HG03520 (cell line): Measurements from ENCODE around the gene CXCL11.
"Not testable (repeated sequence)": the region's sequence is repeated elsewhere in the genome, so short reads cannot be mapped to it uniquely, and the experiment has no call there.

Experiments
- ATAC-seq: cut with Tn5 transposase; IDR thresholded peaks from one replicate; pipeline ENCODE4 v1.9.1; 2021; ENCODE audit warnings: mild to moderate bottlenecking, moderate library complexity; ENCODE audit not compliant: unreplicated experiment

CXCL11 gene

GRCh38 chr4:76043306-76043705 lies 7.4 kb upstream of the CXCL11 start:
- ATAC-seq, result not testable (repeated sequence)

DNA sequence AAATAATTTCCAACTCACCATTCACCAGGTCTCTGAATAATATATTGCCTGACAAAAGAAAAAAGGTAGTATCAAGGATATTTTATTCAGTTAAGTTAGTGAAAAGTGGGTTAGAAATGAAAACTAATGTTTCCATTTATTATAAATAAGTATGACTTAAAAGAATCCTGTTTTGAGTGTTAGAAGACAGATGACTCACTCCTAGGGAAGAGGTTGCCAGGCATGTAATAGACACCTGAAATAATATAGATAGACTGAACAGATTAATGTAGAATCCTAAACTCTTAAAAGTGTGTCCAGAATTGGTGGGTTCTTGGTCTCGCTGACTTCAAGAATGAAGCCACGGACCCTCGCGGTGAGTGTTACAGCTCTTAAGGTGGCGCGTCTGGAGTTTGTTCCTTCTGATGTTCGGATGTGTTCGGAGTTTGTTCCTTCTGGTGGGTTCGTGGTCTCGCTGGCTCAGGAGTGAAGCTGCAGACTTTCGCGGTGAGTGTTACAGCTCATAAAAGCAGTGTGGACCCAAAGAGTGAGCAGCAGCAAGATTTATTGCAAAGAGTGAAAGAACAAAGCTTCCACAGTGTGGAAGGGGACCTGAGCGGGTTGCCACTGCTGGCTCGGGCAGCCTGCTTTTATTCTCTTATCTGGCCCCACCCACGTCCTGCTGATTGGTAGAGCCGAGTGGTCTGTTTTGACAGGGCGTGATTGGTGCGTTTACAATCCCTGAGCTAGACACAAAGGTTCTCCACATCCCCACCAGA lies 6.5 kb upstream of the CXCL11 start:
- not testable (repeated sequence) for ATAC-seq

DNA sequence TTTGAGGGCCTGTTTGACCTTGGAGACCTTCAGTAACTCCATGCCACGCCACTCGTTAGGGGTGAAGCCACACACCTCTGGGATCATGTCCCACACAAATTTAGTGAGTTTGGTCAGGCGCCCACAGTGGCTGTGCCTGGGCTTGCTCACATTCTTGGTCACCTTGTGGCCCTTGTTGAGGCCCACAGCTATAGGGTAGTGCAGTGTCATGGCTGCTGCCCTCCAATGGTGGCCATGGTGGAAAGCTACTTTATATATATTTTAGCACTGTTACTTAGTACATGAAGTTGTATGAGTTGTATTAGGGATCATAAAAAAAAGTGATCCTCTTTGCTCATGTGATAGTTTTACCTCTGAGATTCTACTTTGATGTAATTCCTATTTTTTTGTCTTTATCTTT lies 985 bp upstream of the CXCL11 start:
- no peak for ATAC-seq

DNA sequence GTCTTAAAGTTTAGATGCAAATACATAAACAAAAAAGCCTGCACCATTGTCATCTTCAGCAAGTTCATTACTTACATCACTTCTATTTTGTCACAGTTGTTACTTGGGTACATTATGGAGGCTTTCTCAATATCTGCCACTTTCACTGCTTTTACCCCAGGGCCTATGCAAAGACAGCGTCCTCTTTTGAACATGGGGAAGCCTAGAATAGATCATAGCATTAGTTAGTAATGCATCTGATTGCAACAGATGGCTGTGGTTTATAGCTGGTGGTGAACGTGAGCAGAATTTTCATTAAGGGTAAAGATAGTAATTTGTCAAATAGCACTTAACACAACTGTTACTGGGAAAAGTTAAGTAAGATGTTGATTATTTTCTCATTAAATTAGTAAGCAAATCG lies 729 bp downstream of the CXCL11 start:
- no peak for ATAC-seq

- no peak for ATAC-seq
These were observed 6.6 kb downstream of the CXCL11 start for GRCh38 chr4:76029300-76029699.

DNA sequence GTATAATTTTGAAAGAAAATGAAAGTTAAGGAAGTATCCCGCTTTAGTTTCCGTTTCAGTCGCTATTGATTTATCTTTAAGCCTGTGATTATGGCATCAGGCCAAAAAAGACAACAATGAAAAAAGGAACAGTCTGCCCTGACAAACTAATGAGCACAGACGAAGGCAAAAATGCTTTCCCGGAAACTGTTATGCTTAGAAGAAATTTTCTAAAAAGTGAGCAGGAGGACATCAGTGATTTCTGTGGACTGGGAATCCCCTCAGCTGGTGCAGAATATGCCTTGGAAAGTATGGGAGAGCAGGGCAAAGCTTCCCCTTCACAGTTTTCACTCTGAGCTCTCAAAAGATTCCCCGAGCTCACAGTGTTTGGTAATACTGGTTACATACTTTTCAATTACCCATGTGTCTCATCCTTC lies 7.5 kb downstream of the CXCL11 start:
- ATAC-seq, result no peak

DNA sequence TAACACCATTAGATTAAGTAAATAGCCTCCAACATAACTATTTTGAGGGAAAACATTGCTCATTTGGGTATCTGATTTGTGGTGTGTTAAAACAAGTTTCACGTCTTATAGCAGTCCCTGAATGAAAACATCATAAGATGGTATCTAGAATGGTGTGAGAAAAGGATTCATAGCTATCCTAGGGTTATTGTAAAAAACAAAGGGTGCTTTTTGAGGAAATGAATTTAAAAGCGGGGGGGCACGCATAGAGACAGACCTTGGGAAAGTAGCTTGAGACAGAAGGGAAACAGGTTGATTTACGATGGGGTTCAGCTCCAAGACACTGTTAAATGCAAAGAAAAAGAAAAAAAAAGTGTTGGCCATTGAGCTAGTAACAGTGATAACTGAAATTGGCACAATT lies 11.8 kb downstream of the CXCL11 start:
- no peak for ATAC-seq

DNA sequence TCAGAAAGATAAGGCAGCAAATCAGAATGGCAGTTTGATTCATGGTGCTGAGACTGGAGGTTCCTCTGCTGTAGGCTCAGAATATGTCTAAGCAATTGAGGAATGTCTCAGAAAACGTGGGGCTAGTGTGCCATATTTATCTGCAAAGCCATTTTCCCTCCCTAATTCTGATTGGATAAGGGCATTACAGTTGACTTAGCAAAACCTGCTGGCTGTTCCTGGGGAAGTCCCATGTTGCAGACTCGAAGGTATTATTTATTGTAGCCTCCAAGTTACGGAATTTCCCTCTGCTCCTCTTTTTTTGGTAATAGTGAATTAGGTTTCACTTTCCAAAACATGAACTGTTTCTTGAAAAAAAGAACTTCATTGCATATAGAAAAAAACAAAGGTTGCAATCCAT lies 12.5 kb downstream of the CXCL11 start, which contains the start of gene CXCL10:
TSS of gene CXCL10 (minus strand) at position 109 of the 400 bp plus-strand sequence. CDS start at position 43, 66 bp downstream.
- ATAC-seq, result no peak

DNA sequence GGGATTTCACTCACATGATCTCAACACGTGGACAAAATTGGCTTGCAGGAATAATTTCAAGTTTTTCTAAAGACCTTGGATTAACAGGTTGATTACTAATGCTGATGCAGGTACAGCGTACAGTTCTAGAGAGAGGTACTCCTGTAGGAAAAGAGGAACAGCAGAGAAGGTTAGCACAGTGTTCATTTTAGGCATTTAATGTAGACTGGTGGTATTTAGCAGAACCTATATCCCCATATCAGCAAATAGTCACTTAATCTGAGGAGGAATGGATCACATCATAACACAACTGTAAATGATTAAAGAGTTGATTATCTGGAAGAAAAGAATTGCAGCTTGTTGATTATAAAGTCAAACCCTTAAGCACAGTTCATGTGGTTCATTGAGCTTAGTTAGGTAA lies 13.2 kb downstream of the CXCL11 start:
- no peak for ATAC-seq

GRCh38 chr4:76022031-76022430 lies 13.8 kb downstream of the CXCL11 start:
- ATAC-seq, result no peak

DNA sequence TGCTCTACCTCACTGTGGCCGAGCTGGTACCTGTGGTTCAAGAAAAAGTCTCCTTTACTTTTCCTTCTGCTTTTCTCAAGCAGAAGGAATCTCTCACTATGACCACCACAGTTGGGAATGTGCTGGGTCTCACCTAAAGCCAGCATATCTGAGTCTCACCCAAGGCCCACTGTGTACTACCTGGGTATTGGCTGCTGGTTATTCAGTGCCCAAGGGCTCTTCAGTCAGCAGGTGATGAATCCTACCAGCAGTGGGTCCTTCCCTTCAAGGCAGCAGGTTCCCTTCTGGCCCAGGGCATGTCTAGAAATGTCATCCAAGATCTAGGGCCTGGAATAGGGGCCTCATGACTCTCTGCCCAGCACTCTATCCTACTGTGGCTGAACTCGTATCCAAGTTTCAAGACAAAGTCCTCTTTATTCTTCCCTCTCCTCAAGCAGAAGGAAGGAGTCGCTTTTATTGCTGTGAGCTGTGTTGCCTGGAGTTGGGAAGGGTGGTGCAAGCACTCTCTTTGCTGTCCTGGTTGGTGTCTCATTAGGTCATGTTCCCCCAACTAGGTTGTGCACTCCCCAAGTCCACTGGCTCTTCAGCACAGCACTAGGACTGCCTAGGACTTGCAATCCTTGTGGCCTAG lies 18.7 kb downstream of the CXCL11 start:
- no peak for ATAC-seq

GRCh38 chr4:76016393-76016792 lies 19.5 kb downstream of the CXCL11 start:
- peak; percentile 56 for ATAC-seq

DNA sequence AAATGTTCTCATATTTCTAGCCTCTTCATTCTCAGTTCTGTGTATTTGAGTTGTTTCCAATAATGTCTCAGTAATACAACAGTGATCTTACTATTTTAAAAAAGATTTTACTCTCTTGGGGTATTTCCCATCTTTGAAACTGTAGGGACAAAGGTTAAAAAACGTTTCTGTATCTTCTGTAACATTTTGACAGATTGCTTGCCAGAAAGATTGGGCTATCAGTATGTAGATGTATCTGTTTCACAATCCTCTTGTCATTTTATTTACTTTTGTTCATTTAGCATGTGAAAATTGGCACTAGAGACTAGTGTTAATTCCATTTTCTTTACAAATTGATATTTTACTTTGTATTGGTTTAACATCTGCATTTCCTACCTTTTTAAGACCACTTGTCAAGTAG lies 22.3 kb downstream of the CXCL11 start:
- no peak for ATAC-seq

- no peak for ATAC-seq
These were observed 23.5 kb downstream of the CXCL11 start for GRCh38 chr4:76012388-76012801.

DNA sequence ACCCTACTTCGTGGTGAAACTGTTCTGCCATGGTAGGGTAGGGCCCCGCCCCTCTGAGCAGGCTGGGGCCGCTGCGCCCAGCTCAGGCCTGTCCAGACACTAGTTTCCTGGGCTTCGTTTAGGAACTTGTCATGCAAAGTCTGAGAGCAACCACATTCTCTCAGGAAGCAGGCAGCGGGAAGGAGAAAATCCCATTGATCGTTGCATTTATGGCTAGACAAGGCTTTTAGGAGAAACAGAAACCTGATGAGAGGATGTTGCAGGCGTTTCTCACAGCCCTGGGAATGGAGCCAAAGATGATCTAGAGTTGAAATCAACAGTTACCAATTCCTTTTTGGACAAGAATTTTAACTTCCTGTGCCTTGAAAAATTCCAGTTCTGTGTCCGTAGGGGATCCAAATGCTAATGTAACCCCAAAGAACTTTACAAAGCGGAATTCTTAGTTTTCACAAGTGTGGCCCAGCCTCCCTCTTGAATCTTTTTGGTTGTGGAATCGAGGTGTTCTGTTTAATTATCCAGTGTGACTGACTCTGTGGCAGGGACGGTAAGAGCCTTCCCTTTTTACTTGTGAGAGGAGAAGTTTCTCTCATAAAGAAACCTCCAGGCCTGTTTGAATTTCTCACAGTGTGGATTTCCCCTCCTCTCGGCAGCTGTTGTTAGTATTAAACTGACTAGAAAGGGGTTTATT lies 24.0 kb downstream of the CXCL11 start:
- ATAC-seq, result peak; percentile 70

- no peak for ATAC-seq
These were observed 24.7 kb downstream of the CXCL11 start for GRCh38 chr4:76011018-76011670.

GRCh38 chr4:76010576-76010975 lies 25.3 kb downstream of the CXCL11 start:
- no peak for ATAC-seq

DNA sequence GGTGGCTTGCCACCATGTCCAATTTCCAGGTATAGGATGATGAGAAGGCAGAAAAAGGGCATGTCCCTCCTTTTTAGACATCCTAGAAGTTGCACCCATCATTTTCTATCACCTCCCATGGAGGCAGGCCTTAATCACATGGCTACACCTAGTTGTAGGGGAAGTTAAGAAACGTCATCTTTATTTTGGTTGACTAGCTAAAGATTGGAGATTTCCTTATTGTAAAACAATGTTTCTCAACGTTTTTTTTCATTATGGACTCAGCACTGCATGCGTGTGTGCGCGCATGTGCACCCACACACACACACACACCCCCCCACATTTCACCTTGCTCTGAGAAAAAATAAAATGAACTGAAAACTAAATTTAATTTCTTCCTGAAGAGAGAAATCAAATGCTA lies 26.6 kb downstream of the CXCL11 start:
- ATAC-seq, result no peak

DNA sequence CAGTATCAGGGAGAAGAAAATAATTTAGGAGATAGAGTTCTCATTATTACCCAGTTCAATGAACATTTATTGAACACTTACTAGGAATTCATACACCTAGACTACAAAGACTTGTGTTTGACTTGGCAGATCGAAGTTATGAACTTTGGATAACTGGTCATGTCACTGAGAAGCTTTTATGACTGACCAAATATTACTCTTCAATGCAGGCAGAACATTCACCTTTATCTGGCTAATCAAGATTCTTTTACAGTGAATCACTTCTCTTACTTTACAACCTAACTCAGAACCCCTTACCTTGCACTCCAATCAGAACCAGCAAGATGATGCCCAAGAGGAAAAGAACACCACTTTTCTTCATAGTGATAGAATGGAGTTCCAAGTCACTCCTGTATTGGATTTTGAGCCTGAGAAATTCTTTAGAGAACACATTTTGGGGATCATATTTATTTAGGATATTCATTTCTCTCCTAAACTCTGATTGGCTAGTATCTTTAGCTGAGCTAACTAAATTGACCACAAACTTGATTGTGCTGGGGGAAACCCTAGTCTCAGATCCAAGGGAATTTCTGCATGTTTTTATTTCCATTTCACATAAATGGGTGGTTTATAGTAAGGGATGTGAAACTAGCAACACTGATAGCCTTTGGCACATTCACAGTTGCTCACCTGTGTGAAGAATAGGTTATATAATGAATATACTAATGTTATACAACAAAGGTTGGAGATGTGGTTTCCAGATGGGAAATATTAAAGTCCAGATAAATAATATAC lies 28.6 kb downstream of the CXCL11 start, which contains the start of gene CXCL9:
TSS of gene CXCL9 (minus strand) at position 421 of the 774 bp plus-strand sequence. CDS start at position 361, 60 bp downstream.
- no peak for ATAC-seq

DNA sequence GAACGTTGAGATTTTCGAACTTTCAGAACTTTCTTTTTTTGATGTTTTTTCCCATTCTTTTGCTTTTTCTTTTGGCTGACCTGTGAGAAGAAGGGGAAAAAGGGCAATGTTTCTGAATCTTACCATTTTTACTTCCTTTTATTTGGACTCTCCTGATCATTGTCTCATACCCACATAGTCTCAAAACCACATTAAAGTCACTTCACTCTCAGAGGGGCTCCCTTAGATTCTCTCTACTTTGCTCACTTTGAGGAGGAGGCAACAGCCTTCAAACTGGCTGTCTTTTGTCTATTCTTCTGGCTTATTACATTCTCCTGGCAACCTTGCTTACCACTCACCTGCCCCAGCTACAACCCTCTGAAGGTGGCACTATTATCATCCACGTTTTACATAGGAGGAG lies 32.2 kb downstream of the CXCL11 start:
- ATAC-seq, result no peak
